RKO (cell line): Measurements from ENCODE around the gene PRKD2.
A peak's percentile ranks its signal among the peaks of the same experiment; 100 is the strongest.

Experiments used
- DNase-seq: peaks from one replicate; pipeline ENCODE4 v3.0.0-alpha.2; 2016; ENCODE audit warnings: low spot score

The PRKD2 gene

DNA sequence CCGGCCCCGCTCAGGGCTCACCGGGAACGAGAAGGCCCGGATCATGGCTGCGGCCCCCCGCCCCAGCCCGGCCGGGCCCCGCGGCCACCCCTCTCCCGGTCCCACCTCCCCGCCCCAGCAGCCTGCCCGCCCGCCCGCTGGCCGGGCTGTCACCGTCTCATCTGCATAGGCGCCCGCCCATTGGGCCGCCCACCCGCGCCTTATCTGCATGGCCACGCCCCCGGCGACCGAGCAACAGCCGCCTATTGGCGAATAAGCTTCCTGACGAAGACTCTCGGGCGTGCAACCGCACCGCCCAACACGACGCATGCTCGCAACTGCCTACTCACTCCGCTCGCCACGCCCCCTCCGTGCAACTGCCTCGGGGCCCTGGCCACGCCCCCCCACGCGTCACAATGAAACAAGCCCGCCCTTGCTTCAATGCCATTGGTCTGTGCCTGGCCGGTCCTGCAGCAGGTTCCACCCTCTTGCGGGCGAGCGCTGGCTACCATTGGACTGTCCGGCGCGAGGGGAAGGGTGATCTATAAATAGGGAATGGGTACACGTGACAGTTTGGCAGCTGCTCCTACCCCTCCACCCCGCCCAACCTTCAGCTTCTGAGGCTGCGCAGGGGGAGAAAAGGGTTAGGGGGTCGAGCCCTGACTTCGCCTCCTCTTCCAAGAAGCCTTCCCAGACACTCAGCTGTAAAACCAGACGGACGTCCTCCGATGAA, 55.7 kb downstream of the PRKD2 start, which contains the start of gene DACT3:
Gene DACT3 (minus strand): TSS at position 163 of the 712 bp plus-strand sequence. CDS start 118 bp downstream, at position 45.
- peak; percentile 100 for DNase-seq

DNA sequence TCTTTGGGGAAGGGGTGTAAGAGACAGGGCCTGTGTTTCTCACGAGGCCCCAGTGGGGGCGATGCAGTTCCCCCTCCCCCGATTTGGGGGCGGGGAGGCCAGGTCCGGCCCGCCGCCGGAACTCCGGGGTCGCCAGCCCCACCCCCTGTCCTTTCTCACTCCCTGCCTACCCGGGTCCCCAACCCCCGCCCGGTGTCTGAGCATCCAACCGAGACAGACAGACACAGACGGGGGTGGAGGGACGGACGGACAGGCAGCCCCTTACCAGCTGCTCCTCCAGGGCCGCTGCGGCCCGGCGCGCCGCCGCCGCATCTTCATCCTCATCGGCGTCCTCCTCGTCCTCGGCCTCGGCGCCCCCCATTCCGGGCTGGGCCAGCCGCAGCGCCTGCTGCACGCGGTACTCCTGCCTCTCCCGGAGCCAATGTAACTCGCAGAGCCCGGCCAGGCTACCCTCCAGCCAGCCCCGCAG, 56.3 kb downstream of the PRKD2 start:
- DNase-seq = peak; percentile 21

DNA sequence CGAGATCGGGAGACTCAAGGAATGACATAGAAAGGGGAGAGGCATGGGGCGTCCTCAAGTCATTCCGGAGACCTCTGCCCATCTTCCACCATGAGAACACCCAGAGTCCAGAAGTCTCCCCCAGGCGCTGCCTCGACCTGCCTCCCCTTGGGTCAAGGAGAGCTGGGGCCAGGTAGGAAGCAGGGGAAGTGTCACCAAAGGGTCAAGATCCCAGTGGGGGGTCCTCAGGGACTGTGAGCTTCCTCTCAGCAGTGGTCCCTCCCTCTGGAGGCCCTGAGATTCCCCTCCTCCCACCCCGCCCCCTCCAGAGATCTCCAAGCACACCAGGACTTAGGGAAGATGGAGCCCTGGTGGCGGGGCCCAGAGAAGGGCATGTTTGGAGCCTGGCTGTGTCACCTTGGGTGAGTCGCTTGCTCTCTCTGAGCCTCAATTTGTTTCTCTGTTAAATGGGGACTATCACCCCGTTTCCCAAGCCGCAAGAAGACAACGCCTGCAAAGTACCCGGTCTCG, 56.9 kb downstream of the PRKD2 start:
- peak; percentile 35 for DNase-seq

DNA sequence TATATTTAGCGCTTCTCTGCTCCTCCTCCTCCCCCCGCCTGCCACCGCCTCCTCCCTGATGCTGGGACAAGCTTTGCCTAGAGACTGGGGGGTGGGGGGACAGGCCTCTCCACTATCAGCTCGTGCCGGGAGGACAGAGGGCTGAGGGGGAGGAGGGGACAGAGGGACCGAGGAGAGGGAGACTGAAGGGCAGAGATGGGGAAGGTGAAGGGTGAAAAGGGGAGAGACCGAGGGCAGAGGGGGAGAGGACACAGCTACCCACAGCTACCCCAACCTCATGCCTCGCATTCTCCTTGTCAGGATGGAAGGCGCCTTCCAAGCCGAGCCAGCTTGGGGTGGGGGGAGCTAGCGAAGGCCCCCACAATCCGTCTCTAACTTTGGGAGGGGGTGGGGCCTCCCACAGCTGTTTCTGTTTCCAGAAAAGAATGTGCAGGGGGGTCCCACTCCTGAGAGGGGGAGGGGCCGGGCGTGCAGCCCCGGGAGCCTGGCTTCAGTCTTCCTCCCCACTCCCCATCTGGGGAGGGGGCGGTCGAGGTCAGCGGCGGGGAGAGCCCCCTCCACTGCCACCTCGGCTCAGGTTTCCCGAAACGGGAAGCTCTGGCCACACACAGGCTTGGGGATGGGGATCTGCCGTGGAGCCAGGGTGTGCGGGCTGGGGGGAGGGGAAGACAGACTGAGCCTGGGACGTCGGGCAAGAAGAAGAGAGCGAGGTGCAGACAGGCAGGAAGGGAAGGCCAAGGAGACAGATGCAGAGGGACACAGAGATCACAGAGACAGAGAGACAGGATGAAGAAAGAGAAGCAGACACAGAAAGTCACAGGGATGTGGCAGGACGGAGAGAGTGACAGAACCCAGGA, 57.5 kb downstream of the PRKD2 start:
- DNase-seq = no peak

- no peak for DNase-seq
These were observed 60.4 kb downstream of the PRKD2 start for GRCh38 chr19:46656541-46656940.

- no peak for DNase-seq
These were observed 62.2 kb downstream of the PRKD2 start for GRCh38 chr19:46654621-46655152.

GRCh38 chr19:46650445-46650844, 66.5 kb downstream of the PRKD2 start:
- no peak for DNase-seq

DNA sequence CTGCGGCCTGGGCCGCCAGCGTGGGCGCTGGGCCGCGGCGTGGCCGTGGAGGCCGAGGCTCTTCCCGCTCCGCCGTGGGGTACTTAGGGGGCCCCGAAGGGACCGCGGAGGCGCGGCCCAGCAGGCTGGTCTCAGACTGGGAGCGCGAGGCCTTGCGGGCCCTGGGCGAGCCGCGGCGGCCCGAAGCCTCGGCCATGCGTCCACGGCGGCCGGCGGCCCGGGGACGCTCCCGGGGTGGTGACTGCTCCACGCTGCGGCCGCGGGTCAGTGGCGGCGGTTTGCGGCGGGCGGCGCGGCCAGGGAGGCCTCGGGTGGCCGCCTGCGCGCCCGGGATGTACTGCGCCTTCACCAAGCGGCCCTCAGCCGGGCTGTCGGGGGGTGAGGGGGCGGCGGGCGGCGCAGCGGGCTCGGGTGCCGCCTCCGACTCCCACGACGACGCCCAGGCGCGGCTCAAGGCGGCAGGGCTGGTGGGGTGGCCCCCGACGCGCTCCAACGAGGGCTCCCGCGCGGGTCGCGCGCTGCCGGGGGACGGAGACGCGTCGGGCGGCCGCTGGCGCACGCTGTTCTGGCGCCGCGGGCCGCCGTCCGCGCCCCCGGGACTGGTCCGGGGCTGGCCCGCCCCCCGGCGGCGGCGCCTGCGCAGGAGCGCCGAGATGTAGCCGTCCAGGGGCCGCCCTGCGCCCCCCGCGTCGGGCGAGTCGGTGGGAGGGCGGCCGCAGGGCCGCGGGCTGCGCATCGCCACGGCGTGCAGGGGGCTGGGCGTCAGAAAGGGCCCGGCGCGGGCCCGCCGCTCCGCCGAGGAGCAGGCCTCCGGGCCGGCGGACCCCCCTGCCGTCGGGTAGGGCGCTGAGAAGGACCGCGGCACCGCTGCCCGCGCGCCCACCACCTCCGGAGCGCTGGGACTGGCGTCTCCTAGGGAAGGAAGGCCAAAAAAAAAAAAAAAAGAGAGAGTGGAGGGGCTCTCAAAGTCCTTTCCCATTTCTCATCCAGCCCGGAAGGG, 67.7 kb downstream of the PRKD2 start:
- no peak for DNase-seq

DNA sequence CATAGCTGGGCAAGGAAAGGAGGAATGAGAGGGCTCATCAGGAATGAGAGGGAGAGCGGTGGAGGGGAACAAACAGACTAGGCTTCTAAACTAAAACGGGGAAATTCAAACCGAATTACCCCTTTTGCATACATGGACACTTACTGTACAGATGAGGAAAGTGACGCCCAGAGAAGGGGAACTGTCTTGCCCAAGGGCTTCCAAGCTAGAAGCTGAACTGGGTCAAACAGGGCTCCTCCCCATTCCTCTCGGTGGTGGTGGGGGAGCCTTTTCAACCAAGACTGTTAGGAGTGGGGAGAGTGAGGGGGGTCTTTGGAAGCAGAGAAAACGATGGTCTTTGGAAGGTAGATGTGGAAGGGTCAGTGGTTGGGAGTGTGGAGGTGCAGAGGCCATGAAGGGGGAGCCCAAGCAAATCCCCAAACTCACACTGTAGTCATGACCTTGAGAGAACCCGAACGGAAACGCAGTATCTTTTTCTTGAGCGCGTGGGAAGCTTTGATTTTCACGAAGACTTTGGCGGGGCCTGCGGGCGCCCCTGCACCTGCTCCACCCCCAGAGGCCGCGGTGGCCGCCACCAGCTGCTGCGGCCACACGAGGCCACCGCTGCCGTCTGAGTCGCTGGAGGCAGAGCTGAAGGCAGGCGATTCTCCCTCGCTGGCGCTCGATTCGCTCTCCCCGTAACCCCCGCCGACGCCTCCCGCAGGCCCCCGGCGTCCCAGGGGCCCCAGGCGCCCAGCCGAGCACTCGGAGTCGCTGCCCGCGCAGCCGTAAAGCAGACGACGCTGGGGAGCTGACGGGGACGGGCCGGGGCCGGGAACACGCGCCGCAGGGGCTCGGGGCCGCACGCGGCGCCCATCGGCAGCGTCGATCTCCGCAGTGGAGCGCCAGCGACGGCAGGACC, 68.6 kb downstream of the PRKD2 start:
- DNase-seq = no peak

DNA sequence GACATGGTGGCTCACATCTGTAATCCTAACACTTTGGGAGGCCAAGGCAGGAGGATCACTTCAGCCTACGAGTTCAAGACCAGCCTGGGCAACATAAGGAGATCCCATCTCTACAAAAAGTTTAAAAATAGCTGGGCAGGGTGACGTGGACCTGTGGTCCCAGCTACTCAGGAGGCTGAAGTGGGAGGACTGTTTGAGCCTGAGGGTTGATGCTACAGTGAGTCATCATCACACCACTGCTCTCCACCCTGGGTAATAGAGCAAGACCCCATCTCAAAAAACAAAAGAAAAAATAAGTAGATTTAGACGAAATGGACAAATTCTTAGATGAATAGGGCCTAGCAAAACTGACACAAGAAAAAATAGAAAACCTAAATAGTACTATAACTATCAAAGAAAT, 70.5 kb downstream of the PRKD2 start:
- DNase-seq = no peak

DNA sequence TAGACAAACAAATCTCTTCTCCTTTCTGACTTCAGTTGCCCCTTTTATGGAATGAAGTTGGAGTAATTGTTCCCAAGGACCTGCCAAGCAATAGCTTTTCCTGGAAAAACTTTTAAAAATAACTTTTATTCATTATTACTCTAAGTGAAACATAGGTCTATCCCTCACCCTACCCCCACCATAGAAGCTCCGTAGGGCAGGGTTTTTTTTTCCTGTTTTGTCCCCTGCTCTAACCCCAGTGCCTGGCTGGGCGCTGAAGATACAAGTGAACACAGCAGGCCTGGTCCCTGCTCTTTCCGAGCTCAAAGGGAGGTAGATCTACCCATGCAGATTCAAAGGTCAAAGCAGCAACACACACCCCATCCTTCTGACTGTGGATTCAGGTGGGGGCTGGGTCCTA, 72.2 kb downstream of the PRKD2 start:
- no peak for DNase-seq

- no peak for DNase-seq
These were observed 76.3 kb downstream of the PRKD2 start for GRCh38 chr19:46640656-46641055.

- DNase-seq = no peak
These were observed 77.3 kb downstream of the PRKD2 start for GRCh38 chr19:46639358-46640182.

DNA sequence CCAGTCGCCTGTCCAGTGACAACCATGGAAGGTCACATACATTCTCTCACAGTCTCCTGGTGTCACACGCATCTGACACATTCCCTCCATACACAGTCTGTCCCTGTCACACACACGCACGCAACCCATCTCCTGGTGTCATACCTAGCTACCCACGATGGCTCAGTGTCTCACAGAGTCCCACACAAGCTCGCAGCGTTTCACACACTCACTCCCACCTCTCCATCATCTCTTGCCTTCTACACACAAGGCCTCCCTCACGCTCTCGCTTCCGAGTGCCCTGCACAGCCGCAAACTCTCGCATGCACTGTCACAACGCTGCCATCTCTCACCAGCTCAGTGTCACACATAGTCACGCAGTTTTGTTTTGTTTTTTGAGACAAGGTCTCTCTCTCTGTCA, 79.7 kb downstream of the PRKD2 start:
- no peak for DNase-seq

DNA sequence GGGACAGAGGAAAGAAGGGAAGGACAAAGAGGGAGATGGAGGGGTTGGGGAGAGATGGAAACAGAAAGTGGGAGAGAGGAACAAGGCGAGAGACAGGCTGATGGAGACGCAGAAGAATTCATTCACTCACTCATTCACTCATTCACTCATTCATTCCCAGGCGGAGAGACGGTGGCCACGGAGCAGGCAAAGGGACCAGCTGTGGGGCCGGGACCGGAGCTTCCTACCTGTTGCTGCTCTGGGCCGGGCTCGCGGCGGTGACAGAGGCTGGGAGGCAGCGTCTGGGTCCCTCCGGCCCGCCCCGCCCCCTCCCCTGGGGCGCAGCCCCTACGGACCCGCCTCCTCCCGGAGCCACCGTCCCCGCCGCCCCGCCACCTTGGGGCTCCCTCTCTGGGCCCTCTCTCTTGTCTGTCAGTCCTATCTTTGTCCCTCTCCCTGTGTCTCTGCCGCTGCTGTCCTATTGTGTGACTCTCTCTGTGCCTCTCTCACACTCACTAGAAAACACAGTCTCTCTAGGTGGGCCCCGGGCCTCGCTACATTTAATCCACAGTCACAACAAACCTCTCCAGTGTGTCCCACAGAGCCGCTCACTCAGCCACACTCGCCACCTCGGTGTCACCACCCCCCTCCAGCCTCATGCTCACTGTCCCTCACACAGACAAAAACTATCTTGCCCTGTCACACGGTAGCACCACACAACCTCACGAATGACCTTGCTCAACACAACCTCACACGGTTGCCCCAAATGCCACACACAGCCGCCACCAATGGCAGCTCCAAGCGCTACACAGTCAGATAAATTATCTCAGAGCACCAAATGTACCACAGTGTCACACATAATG, 80.8 kb downstream of the PRKD2 start, which contains the start of gene GNG8:
Gene GNG8 (minus strand): TSS at position 283 of the 842 bp plus-strand sequence. CDS start 1,520 bp downstream, outside the sequence.
- no peak for DNase-seq

- DNase-seq = no peak
These were observed 82.2 kb downstream of the PRKD2 start for GRCh38 chr19:46634656-46635218.

GRCh38 chr19:46634045-46634655, 82.8 kb downstream of the PRKD2 start:
- peak; percentile 66 for DNase-seq

- DNase-seq = no peak
These were observed 83.8 kb downstream of the PRKD2 start for GRCh38 chr19:46633130-46633529.
